ENCODE data around the gene GLIS1. TPM values are rescaled to one million over a fixed set of nuclear protein-coding genes. Genes with fewer than 3 reads are reported as not detected.

GLIS1 gene
- total RNA-seq, 1 experiment from 2014 or later: not detected

DNA sequence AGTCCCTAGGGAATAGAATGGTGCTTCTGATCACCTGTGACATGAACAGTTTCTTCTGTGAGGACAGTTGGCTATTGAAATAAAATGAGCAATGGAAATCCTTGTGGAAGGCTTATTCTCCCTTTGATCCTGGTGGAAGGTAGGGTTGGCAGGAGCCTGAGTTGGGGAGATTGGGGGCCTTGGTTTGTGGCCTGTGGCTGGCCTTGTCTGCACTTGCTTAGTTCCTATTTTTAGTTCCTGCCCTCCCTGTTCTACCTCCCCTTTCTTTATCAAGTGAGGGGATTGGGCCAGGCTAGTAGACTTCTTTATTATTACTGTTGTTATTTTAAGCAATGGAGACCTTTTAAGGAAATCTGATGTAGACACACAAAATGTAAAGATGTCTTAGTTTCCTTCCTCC lies 271.6 kb downstream of the GLIS1 start:
- DNase-seq (ENCODE audit: low spot score): no peak

DNA sequence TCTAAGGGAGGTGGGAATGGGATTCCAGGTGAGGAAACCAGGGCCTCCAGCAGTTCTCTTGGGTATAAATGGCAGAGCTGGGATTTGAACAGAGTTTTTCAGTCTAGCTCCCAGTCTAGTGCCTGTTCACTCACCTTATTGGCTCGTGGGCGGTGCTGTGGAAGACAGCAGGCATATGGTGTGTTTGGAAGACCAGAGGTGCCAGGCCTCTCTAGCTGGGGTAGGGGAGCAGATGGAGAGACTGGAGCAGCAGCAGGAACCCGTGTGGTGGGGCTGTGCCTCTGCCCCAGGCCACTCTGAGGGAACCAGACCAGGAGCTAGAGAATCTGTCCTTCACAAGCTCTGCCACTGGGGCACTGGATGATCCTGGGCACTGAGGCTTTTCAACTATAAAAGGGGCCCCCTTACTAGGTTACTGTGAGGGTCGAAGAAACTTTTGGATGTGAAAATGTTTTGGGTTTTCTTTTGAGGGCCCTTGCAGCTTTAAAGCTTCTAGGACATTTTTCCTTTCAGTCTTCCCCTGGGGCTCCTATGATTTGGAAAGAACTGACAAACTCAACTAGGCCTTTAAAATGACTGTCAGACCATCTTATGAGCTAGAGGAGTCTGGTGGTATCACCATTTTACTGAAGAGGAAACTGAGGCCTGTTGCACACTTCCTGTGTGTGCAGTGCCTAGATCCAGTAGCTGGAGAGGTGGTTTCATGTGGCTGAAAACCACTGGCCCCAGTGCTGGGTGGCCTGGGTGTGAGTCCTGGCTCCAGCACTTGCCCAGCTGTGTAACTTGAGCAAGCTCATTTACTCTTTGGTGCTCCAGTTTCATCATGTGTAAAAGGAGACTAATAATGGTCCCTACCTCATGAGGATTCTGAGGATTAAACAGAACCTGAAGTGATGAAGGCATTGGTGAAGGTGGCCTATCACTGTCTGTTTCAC lies 273.7 kb downstream of the GLIS1 start:
- no peak for DNase-seq (ENCODE audit: low spot score)

DNA sequence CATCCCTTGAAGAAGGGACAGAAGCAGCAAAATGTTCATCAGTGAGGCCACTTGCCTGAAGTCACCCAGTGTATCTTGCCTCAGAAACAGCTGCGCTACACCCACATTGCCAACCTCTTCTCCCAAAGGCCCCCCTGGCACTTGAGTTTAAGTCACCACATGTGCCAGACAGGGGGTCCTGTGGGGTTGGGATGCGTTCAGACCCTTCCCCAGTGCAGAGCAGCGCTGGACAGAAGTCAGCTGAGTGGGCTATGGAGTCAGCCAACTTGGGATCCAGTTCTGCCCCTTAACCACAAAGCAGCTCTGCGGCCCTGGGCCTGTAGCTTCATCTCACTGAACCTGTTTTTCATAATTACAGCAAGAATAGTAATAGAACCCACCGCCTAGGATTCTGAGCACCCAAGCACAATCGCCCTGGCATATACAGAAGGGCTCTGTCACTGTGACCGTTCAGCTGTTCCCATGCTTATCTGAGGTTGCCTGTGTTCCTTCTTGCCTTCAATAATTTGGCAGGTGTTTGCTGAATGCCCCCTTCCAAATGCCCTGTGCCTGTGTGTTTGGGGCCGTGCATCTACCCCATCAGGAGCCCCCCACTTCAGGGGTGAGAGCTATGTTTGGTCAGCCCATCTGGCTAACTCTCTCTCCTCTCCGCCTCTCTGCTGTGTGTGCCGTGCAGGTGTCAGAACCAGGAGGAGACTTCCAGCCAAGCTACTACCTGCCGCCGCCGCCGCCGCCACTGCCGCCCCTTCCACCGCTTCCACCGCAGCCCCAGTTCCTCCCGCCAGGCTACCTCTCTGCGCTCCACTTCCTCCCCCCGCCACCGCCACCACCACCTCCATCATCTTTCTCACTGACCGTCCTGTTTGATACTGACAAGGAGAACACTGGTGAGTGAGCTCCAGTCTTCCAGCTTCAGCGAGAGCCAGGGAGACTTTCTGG lies 274.7 kb downstream of the GLIS1 start:
- no peak for DNase-seq (ENCODE audit: low spot score)

- no peak for DNase-seq (ENCODE audit: low spot score)
These were observed 276.0 kb downstream of the GLIS1 start for GRCh38 chr1:53462769-53463501.

GRCh38 chr1:53462193-53462592 lies 276.8 kb downstream of the GLIS1 start:
- no peak for DNase-seq (ENCODE audit: low spot score)

DNA sequence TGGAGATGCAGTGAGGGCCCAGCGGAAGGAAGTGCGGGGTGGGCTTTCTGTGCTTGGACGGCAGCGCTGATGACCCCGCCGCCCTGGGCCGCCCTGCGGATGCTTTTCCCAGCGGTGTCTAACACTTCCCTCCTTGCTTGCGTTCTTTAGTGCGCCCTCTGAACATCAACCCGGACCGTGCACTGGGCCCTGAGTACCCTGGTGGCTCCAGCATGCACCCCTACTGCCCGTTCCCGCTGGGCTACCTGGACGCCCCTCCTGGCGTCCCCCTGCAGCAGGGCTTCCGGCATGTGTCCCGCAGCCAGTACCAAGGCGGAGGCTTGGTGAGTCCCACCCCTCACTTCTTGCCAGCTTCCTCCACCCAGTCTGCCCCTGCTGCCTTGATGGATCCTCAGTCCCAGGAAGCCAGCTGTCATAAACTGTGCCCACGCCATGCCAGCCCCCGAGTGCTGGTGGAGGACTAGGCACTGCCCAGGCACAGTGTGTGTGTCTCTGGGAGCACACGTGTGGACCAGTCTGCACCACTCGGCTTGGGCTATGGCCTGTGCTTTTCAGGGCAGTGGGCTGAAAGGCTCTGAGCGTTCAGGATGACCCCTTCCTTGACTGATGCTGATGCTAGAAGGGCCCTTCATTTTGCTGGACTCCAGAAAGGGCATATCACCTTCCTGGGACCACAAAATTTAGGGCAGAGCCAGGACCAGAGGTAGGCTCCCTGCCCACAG lies 277.5 kb downstream of the GLIS1 start:
- DNase-seq (ENCODE audit: low spot score): no peak

DNA sequence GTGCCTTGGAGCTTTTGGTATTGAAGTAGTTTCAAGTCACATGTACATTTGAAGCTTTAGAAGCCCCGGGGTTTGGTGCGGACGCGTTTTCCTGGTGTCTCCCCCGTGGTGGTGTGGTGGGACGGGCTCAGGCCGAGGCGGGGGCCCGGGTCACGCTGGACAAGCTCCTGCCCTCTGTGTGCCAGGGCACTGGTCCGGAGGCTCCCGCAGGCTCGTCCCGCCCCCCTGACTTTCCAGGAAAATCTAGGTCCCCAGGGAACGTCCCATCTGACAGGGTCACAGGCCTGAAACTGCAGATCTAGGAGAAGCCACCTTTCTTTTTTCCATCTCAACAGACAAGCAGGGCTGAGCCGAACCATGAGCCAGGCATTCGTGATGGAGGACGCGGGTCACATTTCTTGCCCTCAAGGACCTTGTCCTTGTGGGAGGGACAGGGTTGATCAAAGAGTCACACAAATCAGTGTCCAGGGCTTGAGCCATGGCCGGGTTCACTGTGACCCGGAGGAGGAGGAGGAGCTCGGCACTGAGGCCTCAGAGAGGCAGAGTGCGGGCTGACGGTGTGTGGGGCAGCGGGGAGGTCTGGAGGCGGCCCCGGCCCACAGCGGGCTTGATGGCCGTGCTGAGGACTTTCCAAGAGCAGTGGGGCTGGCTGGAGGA lies 278.2 kb downstream of the GLIS1 start:
- no peak for DNase-seq (ENCODE audit: low spot score)

- no peak for DNase-seq (ENCODE audit: low spot score)
These were observed 278.7 kb downstream of the GLIS1 start for GRCh38 chr1:53460211-53460634.

DNA sequence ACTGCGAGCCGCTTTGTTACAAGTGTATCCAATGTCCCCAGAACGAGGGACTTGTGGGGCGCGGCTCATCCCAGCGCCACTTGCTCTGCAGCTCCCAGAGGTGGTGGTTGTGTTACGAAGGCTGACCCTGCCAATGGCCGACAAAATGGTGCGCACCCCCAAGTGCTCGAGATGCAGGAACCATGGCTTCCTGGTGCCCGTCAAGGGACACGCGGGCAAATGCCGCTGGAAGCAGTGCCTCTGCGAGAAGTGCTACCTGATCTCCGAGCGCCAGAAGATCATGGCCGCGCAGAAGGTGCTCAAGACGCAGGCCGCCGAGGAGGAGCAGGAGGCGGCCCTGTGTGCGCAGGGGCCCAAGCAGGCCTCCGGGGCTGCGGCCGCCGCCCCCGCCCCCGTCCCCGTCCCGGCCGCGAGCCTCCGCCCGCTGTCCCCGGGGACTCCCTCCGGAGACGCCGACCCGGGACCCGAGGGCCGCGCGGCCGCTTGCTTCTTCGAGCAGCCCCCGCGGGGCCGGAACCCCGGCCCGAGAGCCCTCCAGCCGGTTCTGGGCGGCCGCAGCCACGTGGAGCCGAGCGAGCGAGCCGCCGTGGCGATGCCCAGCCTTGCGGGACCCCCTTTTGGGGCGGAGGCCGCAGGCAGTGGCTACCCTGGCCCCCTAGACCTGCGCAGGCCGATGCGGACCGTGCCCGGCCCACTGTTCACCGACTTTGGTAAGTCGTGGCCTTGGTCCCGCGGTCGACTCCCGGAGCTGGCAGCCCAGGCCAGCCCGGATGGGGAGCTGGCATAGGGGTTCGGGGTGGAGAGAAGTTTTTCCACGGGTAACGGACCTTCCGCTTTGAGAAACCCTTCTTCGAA lies 279.4 kb downstream of the GLIS1 start, which contains the start of gene DMRTB1:
Gene DMRTB1 (plus strand): TSS at position 79 of the 855 bp plus-strand sequence. CDS start 55 bp downstream, at position 134.
- DNase-seq (ENCODE audit: low spot score): no peak

GRCh38 chr1:53458634-53459033 lies 280.3 kb downstream of the GLIS1 start:
- no peak for DNase-seq (ENCODE audit: low spot score)

Small RNAs within 50 kb of the gene (small RNA-seq; reads per million reads assigned to genes)
- not detected for gene RF00418
- gene RNU7-95P: not detected

Other genes with a start within 250 kb of the GLIS1 start
- 28.8 and 29.5 TPM in 2 replicates for gene NDC1, start 99.1 kb upstream of the GLIS1 start, total RNA-seq (2014; rRNA removed; shearing (Covaris generic))
- gene YIPF1, start 150.6 kb upstream of the GLIS1 start, total RNA-seq (2014; rRNA removed; shearing (Covaris generic)): 8.5 and 11.2 TPM in 2 replicates
- not detected in 2 replicates for gene DIO1, start 155.0 kb upstream of the GLIS1 start, total RNA-seq (2014; rRNA removed; shearing (Covaris generic))
- 29.1 and 31.7 TPM in 2 replicates for gene IFT25, start 206.5 kb upstream of the GLIS1 start, total RNA-seq (2014; rRNA removed; shearing (Covaris generic))
- gene LRRC42, start 207.2 kb upstream of the GLIS1 start, total RNA-seq (2014; rRNA removed; shearing (Covaris generic)): 32.6 and 40.0 TPM in 2 replicates

Data from HT-29 (cell line).